Activated T-helper 2 cell treated with anti-CD3 and anti-CD28 coated beads, Interferon-gamma antibody, Interleukin-2, Interleukin-4, amounts not matched to agents 10 μg/mL and 5 μg/mL and 100 μg/mL, durations not matched to agents 14 hours and 24 hours and 36 hours (primary cell): Measurements from ENCODE around the gene ATP8B3. TPM values are rescaled to one million over a fixed set of nuclear protein-coding genes. Genes with fewer than 3 reads are reported as not detected.

Source experiments
- total RNA-seq: library from RNA; stranded (reverse); gene quantifications from 2 replicates; pipeline ENCODE4 v1.2.3, GENCODE V29; 2022

The ATP8B3 gene
- total RNA-seq, 1 donor from 2014 or later: 11.3 TPM

Other genes with a start within 250 kb of the ATP8B3 start
- 14.9 and 15.4 TPM in 2 replicates for gene MEX3D, start 244.0 kb downstream of the ATP8B3 start, total RNA-seq
- gene MBD3, start 219.4 kb downstream of the ATP8B3 start, total RNA-seq: 123 and 125 TPM in 2 replicates
- 163 and 184 TPM in 2 replicates for gene UQCR11, start 206.8 kb downstream of the ATP8B3 start, total RNA-seq
- 153 and 173 TPM in 2 replicates for gene TCF3, start 159.7 kb downstream of the ATP8B3 start, total RNA-seq
- gene ONECUT3, start 58.8 kb downstream of the ATP8B3 start, total RNA-seq: not detected in 2 replicates
- gene REXO1, start 36.2 kb upstream of the ATP8B3 start, total RNA-seq: 55.2 and 56.6 TPM in 2 replicates
- gene KLF16, start 51.3 kb upstream of the ATP8B3 start, total RNA-seq: 31.2 and 32.1 TPM in 2 replicates
- gene ABHD17A, start 73.2 kb upstream of the ATP8B3 start, total RNA-seq: 100 and 102 TPM in 2 replicates
- 9.1 and 9.9 TPM in 2 replicates for gene ADAT3, start 93.1 kb upstream of the ATP8B3 start, total RNA-seq
- gene SCAMP4, start 93.1 kb upstream of the ATP8B3 start, total RNA-seq: 35.9 and 37.9 TPM in 2 replicates
- 89.1 and 90.7 TPM in 2 replicates for gene CSNK1G2, start 128.9 kb upstream of the ATP8B3 start, total RNA-seq
- 41.3 and 47.0 TPM in 2 replicates for gene BTBD2, start 203.4 kb upstream of the ATP8B3 start, total RNA-seq
- 161 and 176 TPM in 2 replicates for gene MKNK2, start 239.0 kb upstream of the ATP8B3 start, total RNA-seq